Spinal cord (tissue), 10 donors: ENCODE data around the gene CIITA. TPM values are rescaled to one million over a fixed set of nuclear protein-coding genes. Genes with fewer than 3 reads are reported as not detected.

Source experiments
- DNase-seq, 6 donors: peaks; one replicate each; pipeline versions ENCODE4 v3.0.0 to v3.0.0-alpha.2; 2013 to 2015; ENCODE audit warnings: low spot score in 6 of 6, low read depth in 4 of 6
- H3K27ac ChIP-seq: one replicate; pipeline ENCODE4 v1.5.1; 2013; ENCODE audit warnings: low read depth, low read length, control low read depth
- H3K27me3 ChIP-seq: one replicate; pipeline ENCODE4 v1.6.1; 2013; ENCODE audit warnings: low read length; ENCODE audit not compliant: control insufficient read depth, insufficient read depth
- H3K36me3 ChIP-seq: one replicate; pipeline ENCODE4 v1.6.1; 2013; ENCODE audit warnings: low read length; ENCODE audit not compliant: control insufficient read depth, insufficient read depth
- H3K4me1 ChIP-seq: one replicate; pipeline ENCODE4 v1.6.1; 2013; ENCODE audit warnings: low read length; ENCODE audit not compliant: control insufficient read depth, insufficient read depth
- H3K4me3 ChIP-seq: one replicate; pipeline ENCODE4 v1.5.1; 2013; ENCODE audit warnings: low read depth, low read length, control low read depth
- H3K9me3 ChIP-seq: one replicate; pipeline ENCODE4 v1.6.1; 2013; ENCODE audit warnings: low read length; ENCODE audit not compliant: control insufficient read depth, insufficient read depth
- WGBS: methylation state at CpG from one replicate; pipeline ENCODE4 v1.1.5; 2013; ENCODE audit warnings: missing lambda C conversion rate; ENCODE audit not compliant: insufficient coverage; 5-methylcytosine and 5-hydroxymethylcytosine counted together
- polyA plus RNA-seq, 2 donors: library from polyadenylated mRNA; unstranded; fragments of 120-200 nt; gene quantifications; one replicate each; pipeline ENCODE4 v1.2.1, GENCODE V29; 2013; ENCODE audit not compliant: insufficient read length in 2 of 2
- total RNA-seq, 2 donors: library from RNA; depleted of rRNA in 1 of 2; stranded (reverse); fragments of 120-200 nt in 1 of 2; fragments of >200 nt in 1 of 2; gene quantifications; one replicate each; pipeline versions ENCODE4 v1.2.3 to v1.2.4, GENCODE V29; 2013 to 2014
- donor health status: healthy.

Gene CIITA
- total and polyA plus RNA-seq, 4 donors: 1.2 to 4.2 (median 1.7) TPM

DNA sequence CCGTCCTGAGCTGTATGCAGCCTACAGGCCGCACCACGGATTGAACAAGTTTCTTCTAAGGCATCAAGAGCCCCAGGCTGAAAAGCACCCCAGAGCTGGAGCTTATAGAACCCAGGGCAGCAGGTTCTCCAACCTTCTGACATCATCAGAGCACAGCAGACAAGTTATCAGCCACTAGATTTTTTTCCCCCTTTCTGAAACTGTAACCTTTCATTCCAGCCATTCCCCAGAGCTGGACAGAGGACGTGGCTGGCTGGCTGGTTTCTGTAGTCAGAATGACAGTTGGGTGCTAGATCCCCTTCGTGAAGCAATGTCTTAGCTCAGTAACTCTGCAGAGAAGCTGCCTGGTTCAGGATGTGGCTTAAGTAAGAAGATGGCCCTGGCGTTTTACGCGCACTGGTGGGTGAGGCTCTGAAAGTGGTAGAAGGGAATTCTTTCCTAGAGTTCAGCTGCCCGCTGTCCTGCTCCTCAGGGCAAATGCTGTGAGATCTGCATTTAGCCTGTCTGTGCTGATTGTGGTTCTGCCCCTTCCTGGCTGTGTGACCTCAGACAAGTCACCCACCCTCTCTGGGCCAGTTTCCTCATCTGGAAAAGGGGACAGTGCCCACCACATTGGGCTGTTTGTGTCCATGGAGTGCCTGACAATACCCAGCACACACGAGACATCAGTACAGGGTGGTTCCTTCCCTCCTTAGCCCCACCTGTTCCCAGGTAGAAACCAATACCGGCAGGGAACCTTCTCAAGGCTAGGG, 56.1 kb downstream of the CIITA start:
- Histone ChIP-seq H3K9me3 (no peaks in the 10 kb centered on the region), H3K27ac (no peak overlapping the region), H3K4me3 (no peak overlapping the region), H3K36me3 (peaks cover 50% of the 10 kb centered on the region), H3K4me1 (peaks cover 23% of the 10 kb centered on the region), H3K27me3 (no peaks in the 10 kb centered on the region)
- DNase-seq: no peak
- WGBS: 90% methylated on average over 11 of the region's 11 CpGs

DNA sequence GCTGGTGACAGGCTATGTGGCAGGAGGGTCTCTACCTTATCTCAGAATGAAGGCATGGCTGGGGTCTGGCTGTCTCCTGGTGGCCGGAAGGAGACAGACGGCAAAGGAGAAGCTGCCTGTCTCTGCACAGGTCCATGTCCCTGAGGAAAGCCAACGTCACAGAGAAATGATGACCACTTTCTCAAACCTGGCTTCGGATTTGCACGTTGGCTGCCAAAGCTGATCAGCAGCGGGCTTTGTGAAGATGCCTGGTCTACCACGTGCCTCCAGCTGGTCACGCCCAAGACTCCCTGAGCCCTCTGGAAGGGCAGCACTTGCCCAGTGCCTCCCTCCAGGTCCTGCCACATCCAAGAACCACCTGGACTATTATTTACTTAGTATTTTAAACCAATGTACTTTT, 56.9 kb downstream of the CIITA start:
- H3K27ac ChIP-seq: no peak overlapping the region
- DNase-seq: no peak
- H3K27me3 ChIP-seq: no peaks in the 10 kb centered on the region
- WGBS: 81% methylated on average over 7 of the region's 8 CpGs
- H3K4me3 ChIP-seq: no peak overlapping the region
- H3K9me3 ChIP-seq: no peaks in the 10 kb centered on the region
- peaks cover 30% of the 10 kb centered on the region for H3K4me1 ChIP-seq
- peaks cover 49% of the 10 kb centered on the region for H3K36me3 ChIP-seq

DNA sequence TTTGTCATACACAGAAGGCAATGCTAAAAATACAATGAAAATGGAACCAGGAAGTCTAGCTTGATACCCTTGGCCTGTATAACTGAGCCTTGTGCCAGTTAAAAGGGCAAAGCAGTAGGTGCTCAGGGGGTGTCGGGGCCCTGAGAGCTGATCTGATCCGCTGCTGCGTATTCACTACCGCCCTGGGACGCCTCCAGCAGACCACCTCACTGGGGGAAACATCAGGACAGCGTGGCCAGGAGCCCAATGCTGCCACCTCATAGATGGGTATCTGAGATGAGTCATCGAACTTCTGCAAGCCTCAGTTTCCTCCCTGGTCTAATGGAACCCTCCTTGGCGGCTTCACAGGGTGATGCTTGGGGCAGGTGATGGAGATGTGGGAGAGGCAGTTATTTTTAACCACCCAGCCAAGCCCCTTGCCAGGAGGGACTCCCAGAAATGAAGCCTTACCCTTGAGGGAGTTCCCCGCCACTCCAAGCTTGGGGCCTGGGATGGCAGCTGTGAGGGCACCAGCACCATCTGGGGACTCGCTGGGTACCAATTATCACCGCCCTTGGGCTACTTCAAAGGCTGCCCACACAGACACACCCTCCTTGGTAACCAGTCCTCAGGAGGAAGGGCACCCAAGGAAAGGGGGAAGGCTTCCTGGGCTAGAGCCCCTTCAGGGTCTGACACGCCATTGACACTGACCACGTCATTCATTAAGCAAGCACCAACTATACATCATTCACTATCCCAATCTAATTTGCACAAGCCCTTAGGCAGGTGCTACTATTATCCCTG, 57.5 kb downstream of the CIITA start:
- WGBS: 98% methylated on average over 8 of the region's 13 CpGs
- no peak for DNase-seq
- no peaks in the 10 kb centered on the region for H3K9me3 ChIP-seq
- no peak overlapping the region for H3K4me3 ChIP-seq
- H3K27ac ChIP-seq: no peak overlapping the region
- H3K4me1 ChIP-seq: peaks cover 36% of the 10 kb centered on the region
- peaks cover 43% of the 10 kb centered on the region for H3K36me3 ChIP-seq
- no peaks in the 10 kb centered on the region for H3K27me3 ChIP-seq

DNA sequence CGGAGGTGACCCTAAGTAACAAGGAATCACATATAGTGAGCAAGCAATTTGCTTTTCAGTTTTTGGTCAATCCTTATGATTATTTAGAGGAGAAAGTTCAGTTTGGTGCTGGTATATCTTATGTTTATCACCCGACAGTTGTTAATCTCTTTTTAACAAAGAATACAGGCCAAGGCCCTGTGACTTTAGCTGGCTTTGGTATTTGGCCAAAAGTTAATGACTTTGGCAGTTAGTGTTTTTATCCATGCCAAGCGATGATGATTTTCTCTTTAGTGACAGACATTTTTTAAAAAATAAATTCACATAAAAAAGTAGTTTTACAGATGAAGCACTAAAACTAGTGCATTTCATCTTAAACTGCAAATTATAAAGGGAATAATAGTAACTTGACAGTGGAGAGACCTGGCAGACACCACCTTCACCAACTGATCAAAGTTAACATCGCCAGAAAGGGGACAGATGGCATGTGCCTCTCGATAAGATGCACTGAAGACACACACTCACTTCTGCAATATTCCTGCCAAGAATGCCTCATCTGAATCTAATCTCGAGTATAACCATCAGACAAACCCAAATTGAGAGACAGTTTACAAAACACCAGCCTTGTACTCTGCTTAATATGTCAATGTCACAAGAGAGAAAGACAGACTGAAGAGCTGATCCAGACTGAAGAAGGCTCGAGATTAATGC, 58.4 kb downstream of the CIITA start:
- Histone ChIP-seq H3K27me3 (no peaks in the 10 kb centered on the region), H3K27ac (no peak overlapping the region), H3K4me3 (no peak overlapping the region), H3K9me3 (no peaks in the 10 kb centered on the region), H3K4me1 (peaks cover 44% of the 10 kb centered on the region), H3K36me3 (peaks cover 39% of the 10 kb centered on the region)
- 47% methylated on average over 2 of the region's 7 CpGs for WGBS
- peak in 2 of 6 donors; percentile 42 to 90 for DNase-seq

DNA sequence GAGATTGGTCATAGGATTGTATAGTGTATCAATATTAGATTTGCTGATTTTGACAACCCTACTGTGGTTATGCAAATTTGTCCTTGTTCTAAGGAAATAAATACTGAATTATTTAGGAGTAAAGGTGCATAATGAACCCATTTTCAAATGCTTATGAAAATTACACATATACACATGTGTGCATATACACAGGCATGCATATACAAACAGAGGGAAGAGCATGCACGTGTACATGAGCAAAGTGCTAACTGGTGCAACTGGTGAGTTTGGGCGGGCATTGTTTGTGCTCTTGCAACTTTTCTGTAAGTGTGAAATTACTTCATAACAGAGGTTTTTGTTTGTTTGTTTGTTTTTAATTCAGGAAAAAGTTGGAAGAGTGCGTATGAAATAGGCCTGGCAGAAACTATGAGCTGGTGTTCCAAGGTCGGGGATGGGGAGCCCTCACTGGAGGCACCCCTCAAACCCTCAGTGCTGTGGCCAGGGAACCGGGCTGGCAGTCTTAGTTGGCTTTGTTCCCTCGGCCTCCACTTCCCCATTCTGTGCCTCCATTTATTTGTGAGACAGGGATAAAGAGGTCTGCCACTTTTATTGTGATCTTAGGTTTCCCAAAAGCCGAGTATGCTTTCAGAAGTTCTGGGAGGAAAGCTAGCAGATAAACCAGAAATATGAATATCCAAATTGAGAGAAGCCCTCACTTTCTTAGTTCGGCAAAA, 59.4 kb downstream of the CIITA start:
- 79% methylated on average over 5 of the region's 8 CpGs for WGBS
- no peaks in the 10 kb centered on the region for H3K27me3 ChIP-seq
- no peak for DNase-seq
- no peak overlapping the region for H3K4me3 ChIP-seq
- no peak overlapping the region for H3K27ac ChIP-seq
- H3K4me1 ChIP-seq: peaks cover 54% of the 10 kb centered on the region
- peaks cover 30% of the 10 kb centered on the region for H3K36me3 ChIP-seq
- no peaks in the 10 kb centered on the region for H3K9me3 ChIP-seq

DNA sequence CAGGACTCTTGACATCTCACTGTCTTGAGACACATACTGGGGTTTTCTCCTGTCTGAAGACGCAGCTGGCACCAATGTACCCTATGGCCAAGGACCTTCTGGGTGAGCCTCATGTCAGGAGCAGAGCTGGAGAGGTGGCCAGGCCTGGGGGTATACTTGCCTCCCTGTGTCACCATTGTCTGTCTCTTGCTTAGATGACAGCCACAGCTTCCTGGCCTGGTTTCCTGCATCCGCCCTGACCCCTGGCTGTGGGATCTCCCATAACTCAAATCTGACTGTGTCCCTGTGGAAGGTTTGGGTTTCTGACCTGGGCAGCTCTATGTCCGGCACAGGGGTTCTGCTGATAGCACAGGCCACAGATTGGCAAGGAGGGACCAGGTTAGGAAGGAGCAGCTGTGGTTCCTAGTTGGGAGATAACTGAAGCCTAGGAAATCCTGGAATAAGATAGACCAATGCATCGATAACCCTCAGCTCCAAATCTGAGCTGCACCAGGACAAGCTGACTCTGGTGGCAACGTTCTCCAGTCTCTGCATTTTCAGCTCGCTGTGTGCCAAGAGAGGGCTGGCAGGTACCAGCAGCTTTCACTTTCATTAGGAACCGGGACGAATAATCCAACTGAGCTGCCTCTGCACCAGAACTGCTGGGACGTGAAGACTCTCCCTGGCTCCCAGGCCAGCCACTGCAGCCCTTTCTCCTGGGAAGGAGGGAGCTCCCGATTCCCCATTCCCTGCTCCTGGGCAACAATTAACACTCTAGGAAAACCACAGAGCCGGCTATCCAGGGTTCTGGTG, 60.3 kb downstream of the CIITA start:
- no peaks in the 10 kb centered on the region for H3K9me3 ChIP-seq
- no peaks in the 10 kb centered on the region for H3K27me3 ChIP-seq
- peaks cover 55% of the 10 kb centered on the region for H3K4me1 ChIP-seq
- DNase-seq: peak in 1 of 6 donors; percentile 44
- no peak overlapping the region for H3K27ac ChIP-seq
- no peak overlapping the region for H3K4me3 ChIP-seq
- WGBS: 50% methylated on average over 10 of the region's 11 CpGs
- peaks cover 28% of the 10 kb centered on the region for H3K36me3 ChIP-seq

DNA sequence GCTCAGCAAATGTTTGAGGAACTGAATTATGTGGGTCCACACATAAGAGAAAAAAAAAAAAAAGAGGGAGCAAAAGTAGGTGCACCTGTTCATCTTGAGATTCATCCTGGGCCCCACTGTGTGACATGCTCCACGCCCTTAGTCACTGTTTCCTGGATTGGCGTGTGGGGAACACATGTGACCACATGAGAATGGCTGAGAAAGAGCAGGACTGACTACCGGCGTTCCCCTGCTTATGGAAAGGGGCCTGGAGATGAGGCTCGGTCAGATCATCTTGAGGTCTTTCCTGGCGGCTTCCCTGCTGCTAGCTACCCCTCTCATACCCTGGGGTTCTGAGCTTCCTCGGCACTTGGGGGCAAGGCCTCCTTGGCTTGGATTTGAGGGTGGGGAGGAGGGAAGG, 61.3 kb downstream of the CIITA start:
- H3K4me1 ChIP-seq: peaks cover 59% of the 10 kb centered on the region
- no peak overlapping the region for H3K27ac ChIP-seq
- no peak overlapping the region for H3K4me3 ChIP-seq

DNA sequence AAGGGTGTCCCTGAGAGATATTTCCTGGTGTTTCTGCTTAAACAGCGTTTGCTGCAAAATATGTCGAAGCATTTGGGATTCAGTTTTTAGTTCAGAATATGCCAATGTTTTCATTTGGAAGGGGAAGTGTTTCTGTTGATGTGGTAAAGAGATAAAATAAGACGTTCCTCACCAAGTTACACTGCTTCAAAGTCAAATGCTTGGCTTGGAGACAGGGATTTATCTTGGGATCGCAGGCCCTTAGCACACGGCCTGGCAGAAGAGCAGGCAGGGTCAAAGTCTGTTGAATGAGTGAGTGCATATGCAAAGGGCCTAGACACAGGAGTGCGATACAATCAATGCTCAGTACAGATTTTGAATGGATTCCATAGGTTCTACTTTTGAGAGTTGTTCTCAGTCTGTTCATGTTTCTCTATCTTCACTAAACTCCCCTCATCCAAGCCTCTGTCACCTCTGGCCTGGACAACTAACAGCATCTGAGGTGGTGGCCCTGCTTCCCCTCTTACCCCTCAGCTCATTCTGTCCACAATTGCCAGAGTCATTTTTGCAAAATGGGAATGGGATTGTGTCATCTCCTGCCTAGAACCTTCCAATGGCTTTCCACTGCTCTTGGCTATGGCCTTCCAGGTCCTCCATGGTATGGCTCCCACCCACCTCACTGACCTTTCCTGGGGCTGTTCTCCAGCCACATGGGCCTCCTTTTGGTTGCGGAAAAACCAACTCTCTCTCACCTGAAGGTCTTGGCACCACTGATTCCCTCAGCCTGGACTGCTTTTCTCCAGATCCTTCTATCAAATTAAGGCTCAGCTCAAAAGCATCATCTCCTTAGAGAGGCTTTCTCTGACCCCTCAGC, 62.0 kb downstream of the CIITA start:
- Histone ChIP-seq H3K4me1 (peaks cover 59% of the 10 kb centered on the region), H3K36me3 (peaks cover 13% of the 10 kb centered on the region), H3K4me3 (no peak overlapping the region), H3K27ac (no peak overlapping the region), H3K27me3 (no peaks in the 10 kb centered on the region), H3K9me3 (no peaks in the 10 kb centered on the region)
- DNase-seq: peak in 1 of 6 donors; percentile 87
- WGBS: 81% methylated on average over 7 of the region's 7 CpGs

More for the DNA sequence above, 61.3 kb downstream of the CIITA start:
- Histone ChIP-seq H3K27me3 (no peaks in the 10 kb centered on the region), H3K9me3 (no peaks in the 10 kb centered on the region), H3K36me3 (peaks cover 20% of the 10 kb centered on the region)
- DNase-seq: no peak
- WGBS: 90% methylated on average over 4 of the region's 7 CpGs
